Chondrocyte (in vitro differentiated cells): ENCODE data around the gene DHRS7C. TPM values are rescaled to one million over a fixed set of nuclear protein-coding genes. Genes with fewer than 3 reads are reported as not detected.
A peak's percentile ranks its signal among the peaks of the same experiment; 100 is the strongest.

Source experiments
- DNase-seq: peaks from one replicate; pipeline ENCODE4 v3.0.0; 2021; ENCODE audit warnings: mixed read lengths, low spot score
- H3K27ac Mint-ChIP-seq: one replicate; pipeline ENCODE4 v1.8.0; 2021; ENCODE audit warnings: mild to moderate bottlenecking, moderate library complexity, mixed read lengths; ENCODE audit not compliant: unreplicated experiment
- H3K27me3 Mint-ChIP-seq: 2 replicates; pipeline ENCODE4 v1.8.0; 2021; ENCODE audit warnings: low read depth, mixed read lengths
- H3K36me3 Mint-ChIP-seq: 2 replicates; pipeline ENCODE4 v1.8.0; 2021; ENCODE audit warnings: low read depth, mixed read lengths
- H3K4me1 Mint-ChIP-seq: 2 replicates; pipeline ENCODE4 v1.8.0; 2021; ENCODE audit warnings: low read depth, mild to moderate bottlenecking, mixed read lengths
- H3K4me3 Mint-ChIP-seq: one replicate; pipeline ENCODE4 v1.8.0; 2021; ENCODE audit warnings: mild to moderate bottlenecking, moderate library complexity, mixed read lengths; ENCODE audit not compliant: unreplicated experiment
- H3K9me3 Mint-ChIP-seq: 2 replicates; pipeline ENCODE4 v1.8.0; 2021; ENCODE audit warnings: low read depth, mixed read lengths
- CTCF ChIP-seq: fragments of 200-600 bp; sonication (generic); IDR thresholded peaks from 2 replicates; pipeline ENCODE4 v1.5.0; 2021; ENCODE audit warnings: antibody characterized with exemption, mild to moderate bottlenecking, moderate library complexity
- total RNA-seq: library from RNA; stranded (reverse); gene quantifications from 3 replicates; pipeline ENCODE4 v1.2.1, GENCODE V29; 2021

The DHRS7C gene
- total RNA-seq, 1 donor from 2014 or later, result not detected

- no peak for TF ChIP-seq CTCF
- Mint-ChIP-seq H3K4me3 (no peak overlapping the region), H3K36me3 (no peaks in the 10 kb centered on the region), H3K27ac (no peak overlapping the region), H3K4me1 (peaks cover 18% of the 10 kb centered on the region), H3K27me3 (no peaks in the 10 kb centered on the region), H3K9me3 (no peaks in the 10 kb centered on the region)
- no peak for DNase-seq
These were observed 65.1 kb downstream of the DHRS7C start for GRCh38 chr17:9726291-9726690.

GRCh38 chr17:9725575-9725974, 65.8 kb downstream of the DHRS7C start:
- H3K27ac Mint-ChIP-seq, result no peak overlapping the region
- no peaks in the 10 kb centered on the region for H3K27me3 Mint-ChIP-seq
- no peak for DNase-seq
- no peaks in the 10 kb centered on the region for H3K9me3 Mint-ChIP-seq
- no peak overlapping the region for H3K4me3 Mint-ChIP-seq
- H3K36me3 Mint-ChIP-seq, result no peaks in the 10 kb centered on the region
- H3K4me1 Mint-ChIP-seq, result peaks cover 16% of the 10 kb centered on the region
- TF ChIP-seq CTCF, result peak; percentile 72

Other genes with a start within 250 kb of the DHRS7C start
- gene STX8, start 215.8 kb downstream of the DHRS7C start, total RNA-seq, result 50.6 to 64.4 TPM (median 55.7 TPM) in 3 replicates
- gene CFAP52, start 214.9 kb downstream of the DHRS7C start, total RNA-seq, result 0.53 TPM in 1 of 3 replicates, not detected in the others
- gene USP43, start 146.1 kb downstream of the DHRS7C start, total RNA-seq, result 2.6 to 4.3 TPM (median 2.7 TPM) in 3 replicates
- not detected in 3 replicates for gene GSG1L2, start 30.5 kb upstream of the DHRS7C start, total RNA-seq
- 2.2 to 5.4 TPM (median 2.3 TPM) in 3 replicates for gene GLP2R, start 34.3 kb upstream of the DHRS7C start, total RNA-seq
- gene RCVRN, start 113.7 kb upstream of the DHRS7C start, total RNA-seq, result not detected in 3 replicates